ENCODE data around the gene MAPK6.
A peak's percentile ranks its signal among the peaks of the same experiment; 100 is the strongest.

Gene MAPK6

DNA sequence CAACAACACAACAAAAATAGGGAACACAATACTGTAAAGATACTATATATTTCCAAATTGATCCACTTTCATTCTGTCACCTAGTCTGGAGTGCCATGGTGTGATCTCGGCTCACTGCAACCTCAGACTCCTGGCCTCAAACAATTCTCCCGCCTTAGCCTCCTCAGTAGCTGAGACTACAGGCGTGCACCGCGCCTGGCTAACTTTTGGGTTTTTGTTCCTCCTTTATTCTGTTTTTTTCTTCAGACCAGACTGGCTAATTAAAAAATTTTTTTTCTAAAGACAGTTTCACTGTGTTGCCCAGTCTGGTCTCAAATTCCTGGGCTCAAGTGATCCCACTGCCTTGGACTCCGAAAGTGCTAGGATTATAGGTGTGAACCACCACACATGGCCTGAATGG, 88.2 kb downstream of the MAPK6 start:
- no peak for DNase-seq

DNA sequence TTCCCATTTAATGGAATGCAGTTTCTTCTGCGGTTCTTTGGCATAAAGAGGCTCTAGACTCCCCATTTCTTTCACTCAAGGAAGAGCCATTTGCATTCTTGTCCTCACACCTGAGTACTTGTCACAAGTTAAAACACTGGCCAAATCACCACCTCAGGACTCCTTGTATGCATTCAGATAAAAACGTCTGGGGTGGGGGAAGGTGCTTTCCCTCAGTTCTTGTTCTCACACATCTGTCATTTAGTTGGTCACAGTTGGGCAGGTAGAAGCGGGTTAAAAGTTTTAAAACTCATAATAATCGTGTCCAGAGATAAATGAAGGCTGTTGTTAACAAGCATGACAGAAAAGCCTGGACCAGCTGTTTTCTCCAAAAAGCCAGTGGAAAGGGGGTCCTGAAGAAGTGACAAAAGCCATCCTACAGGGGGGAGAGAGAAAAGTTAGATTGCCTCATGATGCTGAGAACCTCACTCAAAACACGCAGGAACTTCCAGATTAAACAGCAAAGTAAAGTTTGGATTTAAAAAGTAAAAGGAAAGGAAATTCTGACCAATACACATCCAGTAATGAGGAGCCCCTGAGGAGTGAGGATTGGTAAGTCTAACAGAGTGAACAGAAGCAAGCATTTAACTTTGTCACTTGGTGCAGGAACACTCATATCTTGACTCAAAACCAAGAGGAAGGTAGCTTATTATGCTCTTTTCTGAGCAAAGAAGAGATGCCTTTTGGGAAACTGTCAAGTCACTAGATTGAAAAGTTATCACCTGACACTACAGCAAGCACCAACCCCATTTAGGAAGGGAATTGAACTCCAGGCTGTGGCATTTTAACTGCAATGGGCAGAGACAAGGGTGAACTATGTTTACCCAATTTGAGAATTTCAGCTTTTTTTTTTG, 90.8 kb downstream of the MAPK6 start:
- no peak for DNase-seq

DNA sequence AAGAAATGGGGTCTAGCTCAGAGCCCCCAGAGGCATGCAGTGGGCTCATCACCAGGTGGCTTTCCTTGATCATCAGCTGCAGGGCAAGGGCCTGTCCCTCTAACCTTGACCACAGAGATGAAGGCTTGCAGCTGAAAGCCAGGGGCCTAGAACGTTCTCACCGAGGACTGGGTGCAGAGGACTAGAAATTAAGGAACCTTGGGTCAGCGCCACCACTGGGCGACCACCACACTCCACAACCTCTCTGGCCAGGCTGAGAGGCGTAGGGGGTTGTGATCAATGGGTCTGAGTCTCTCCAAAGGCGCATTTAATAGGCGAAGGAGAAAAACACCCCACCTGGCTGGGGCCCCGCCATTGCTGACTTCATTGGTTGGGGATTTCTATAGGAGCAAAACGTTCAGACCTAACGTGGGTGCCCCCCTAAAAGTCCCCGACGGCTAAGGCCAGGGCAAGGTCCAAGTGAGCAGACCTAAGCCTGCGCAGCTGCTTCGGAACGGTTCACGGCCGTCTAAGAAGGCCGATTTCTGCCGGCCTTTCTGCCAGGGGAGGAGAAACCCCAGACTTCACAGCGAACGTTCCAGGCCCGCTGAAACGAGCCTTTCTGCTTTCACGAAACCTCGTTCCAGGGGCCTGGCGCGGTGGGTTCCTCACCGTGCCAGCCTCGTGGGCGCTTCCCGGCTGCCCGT, 92.6 kb downstream of the MAPK6 start:
- DNase-seq, result no peak

DNA sequence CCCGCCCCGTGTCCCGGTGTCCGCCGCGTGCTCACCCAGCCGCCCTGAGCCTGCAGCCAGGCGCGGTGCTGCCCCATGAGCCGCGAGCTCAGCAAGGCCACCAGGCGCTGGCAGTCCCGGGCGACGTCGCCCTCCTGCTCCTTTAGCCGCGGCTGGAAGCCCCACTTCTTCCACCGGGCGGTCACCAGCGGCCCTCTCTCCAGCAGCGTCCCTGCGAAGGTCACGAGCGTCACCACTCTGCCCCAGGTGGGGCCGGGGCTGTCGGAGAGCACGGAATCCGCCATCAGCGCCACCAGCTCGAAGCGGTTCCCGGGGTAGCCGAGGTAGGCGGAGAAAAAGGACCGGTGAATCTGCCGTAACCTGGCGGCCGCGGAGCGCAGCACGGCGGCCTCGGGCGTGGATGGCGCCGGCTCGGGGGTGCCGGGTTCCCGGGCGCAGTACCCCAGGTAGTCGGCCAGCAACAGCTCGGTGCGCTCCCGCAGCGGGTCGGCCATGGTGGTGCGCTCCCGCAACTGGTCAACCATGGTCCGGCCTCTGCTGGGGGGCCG, 93.3 kb downstream of the MAPK6 start:
- DNase-seq, result peak; percentile 58

DNA sequence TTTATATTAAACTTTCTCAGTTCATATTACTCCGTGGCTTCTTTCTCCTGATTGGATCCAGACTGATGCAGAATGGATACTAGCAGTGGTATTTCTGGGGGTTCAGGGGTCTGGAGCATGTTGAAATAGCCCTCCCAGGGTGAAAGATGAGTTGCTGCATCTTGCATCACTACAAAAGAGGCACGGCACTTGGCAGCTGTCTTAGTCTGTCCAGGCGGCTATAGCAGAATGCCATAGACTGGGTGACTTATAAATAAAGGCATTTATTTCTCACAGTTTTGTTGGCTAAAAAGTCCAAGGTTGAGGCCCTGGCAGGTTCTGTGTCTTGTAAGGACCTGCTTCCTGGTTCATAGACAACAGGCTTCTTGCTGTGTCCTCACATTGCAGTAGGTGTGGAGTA, 94.2 kb downstream of the MAPK6 start:
- no peak for DNase-seq

DNA sequence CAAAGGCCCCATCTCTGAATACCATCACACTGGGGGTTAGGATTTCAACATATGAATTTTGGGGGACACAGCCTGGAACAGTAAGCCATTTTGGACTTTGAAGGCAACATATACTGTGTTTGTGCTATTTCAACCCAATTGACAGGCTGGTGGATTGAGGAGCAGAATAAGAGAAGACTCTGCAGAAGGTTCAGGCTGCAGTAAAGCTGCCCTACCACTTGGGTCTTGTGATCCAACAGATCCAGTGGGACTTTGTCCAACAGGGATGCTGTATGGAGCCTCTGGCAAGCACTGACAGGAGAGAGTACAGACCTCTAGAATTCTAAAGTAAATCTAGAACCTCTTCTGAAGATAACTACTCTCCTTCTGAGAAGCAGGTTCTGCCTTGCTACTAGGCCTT, 94.7 kb downstream of the MAPK6 start:
- DNase-seq, result no peak

DNA sequence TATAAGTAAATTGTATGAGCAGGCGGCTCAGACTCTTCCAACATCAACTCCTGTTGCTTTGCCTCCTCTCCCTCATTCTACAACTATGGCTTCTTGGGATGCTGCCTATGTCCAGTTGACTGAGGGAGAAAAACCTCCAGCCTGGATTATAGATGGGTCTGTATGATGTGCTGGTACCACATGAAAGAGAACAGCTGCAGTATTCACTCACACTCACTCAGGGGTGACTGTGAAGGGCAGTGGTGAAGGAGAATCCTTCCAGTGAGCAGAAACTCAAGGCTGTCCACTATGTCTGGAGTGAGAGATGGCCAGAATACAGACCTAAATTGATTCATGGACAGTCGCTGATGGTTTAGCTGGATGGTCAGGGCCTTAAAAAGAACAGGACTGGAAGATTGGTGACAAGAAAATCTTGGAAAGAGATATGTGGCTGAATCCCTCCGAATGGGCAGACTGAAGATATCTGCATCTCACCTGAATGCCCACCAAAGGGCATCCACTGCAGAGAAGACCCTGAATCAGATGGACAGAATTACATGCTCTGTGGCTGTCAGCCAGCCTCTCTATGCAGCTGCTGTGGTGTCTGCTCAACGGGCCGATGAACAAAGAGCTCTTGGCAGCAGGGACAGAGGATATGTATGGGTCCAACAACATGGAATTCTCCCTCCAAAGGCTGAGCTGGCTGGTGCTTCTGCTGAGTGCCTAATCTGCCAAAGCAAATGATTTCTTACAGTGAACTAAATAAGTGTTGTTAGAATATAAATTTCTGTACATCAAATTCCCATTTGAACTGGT, 95.4 kb downstream of the MAPK6 start:
- no peak for DNase-seq

DNA sequence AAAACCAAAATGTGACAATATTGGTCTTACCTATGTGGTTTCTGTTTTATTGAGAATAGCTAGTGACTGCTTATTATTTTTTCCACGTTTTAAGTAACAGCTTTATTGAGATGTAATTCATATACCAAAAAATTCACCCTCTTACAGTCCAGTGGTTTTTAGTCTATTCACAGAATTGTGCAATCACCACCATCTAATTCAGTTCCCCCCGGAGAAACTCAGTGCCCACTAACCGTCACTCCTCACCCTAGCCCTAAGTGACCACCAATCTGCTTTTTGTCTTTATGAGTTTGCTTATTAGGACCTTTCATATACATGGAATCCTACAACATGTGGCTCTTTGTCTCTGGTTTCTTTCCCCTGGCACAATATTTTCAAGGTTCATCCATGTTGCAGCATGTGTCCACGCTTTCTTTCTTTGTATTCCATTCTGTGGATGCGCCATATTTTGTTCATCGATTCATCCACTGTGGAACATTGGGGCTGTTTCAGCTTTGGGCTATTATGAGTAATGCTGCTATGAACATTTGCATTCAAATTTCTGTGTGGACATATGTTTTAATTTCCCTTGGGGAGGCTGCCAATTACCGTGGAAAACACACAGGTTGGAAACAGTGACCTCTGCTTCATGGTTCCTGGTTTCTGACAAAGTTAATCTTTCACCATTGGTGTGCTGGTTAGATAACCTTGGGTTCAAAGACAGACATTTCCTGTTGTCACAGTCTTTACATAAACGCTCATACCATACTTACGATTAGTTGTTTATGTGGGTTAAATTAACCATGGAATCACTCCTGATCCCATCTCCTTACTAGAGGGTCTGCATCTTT, 96.8 kb downstream of the MAPK6 start:
- DNase-seq, result no peak

Measured in activated CD4-positive, alpha-beta T cell treated with anti-CD3 and anti-CD28 coated beads for 48 hours (primary cell).